Skin of body (tissue), 2 donors: ENCODE results near the gene RNF222. TPM values are rescaled to one million over a fixed set of nuclear protein-coding genes. Genes with fewer than 3 reads are reported as not detected.

Source experiments
- DNase-seq: peaks from one replicate; lab custom pipeline; 2025; lab: John Stamatoyannopoulos, UW
- total RNA-seq: library from RNA; depleted of rRNA; stranded (reverse); fragments of >200 nt; gene quantifications from one replicate; pipeline ENCODE4 v1.2.3, GENCODE V29; 2014

The RNF222 gene
- total RNA-seq, 1 donor from 2014 or later: 3.3 TPM

- DNase-seq: no peak
Observed at GRCh38 chr17:8345951-8346665, 51.5 kb downstream of the RNF222 start.

GRCh38 chr17:8345052-8345690 lies 52.5 kb downstream of the RNF222 start:
- DNase-seq: no peak

- no peak for DNase-seq
Observed at GRCh38 chr17:8341456-8341855, 56.2 kb downstream of the RNF222 start.

Other genes starting within 250 kb of the RNF222 start
- 83.5 TPM for gene PER1, start 245.4 kb downstream of the RNF222 start, total RNA-seq
- 18.0 TPM for gene VAMP2, start 234.9 kb downstream of the RNF222 start, total RNA-seq
- 21.6 TPM for gene TMEM107, start 221.4 kb downstream of the RNF222 start, total RNA-seq
- gene BORCS6, start 207.6 kb downstream of the RNF222 start, total RNA-seq: 4.6 TPM
- 12.4 TPM for gene AURKB, start 187.3 kb downstream of the RNF222 start, total RNA-seq
- 13.2 TPM for gene CTC1, start 149.8 kb downstream of the RNF222 start, total RNA-seq
- gene PFAS, start 148.5 kb downstream of the RNF222 start, total RNA-seq: 20.1 TPM
- gene RANGRF, start 109.2 kb downstream of the RNF222 start, total RNA-seq: 6.3 TPM
- 0.49 TPM for gene SLC25A35, start 102.4 kb downstream of the RNF222 start, total RNA-seq
- 3.6 TPM for gene ARHGEF15, start 87.6 kb downstream of the RNF222 start, total RNA-seq
- not detected for gene ODF4, start 58.0 kb downstream of the RNF222 start, total RNA-seq
- gene RPL26, start 14.6 kb downstream of the RNF222 start, total RNA-seq: 2,559 TPM
- 98.7 TPM for gene NDEL1, start 38.1 kb upstream of the RNF222 start, total RNA-seq
- gene MYH10, start 232.9 kb upstream of the RNF222 start, total RNA-seq: 93.5 TPM